HG03558 (cell line): ENCODE results near the gene MYO5C.
A peak's percentile ranks its signal among the peaks of the same experiment; 100 is the strongest.
"Not testable (repeated sequence)": the region's sequence is repeated elsewhere in the genome, so short reads cannot be mapped to it uniquely, and the experiment has no call there.

ENCODE experiments used
- ATAC-seq: cut with Tn5 transposase; IDR thresholded peaks from one replicate; pipeline ENCODE4 v1.9.1; 2021; ENCODE audit warnings: moderate number of reproducible peaks; ENCODE audit not compliant: unreplicated experiment; ENCODE audit errors: extremely low read depth

MYO5C gene

GRCh38 chr15:52309154-52309548, 13.5 kb upstream of the MYO5C start:
- ATAC-seq, result no peak

GRCh38 chr15:52308446-52309153, 13.0 kb upstream of the MYO5C start:
- ATAC-seq, result no peak

GRCh38 chr15:52307847-52308246, 12.2 kb upstream of the MYO5C start:
- ATAC-seq, result no peak

GRCh38 chr15:52306270-52306669, 10.7 kb upstream of the MYO5C start:
- ATAC-seq, result no peak

- ATAC-seq, result no peak
Observed at GRCh38 chr15:52303093-52303772, 7.6 kb upstream of the MYO5C start.

- no peak for ATAC-seq
Observed at GRCh38 chr15:52301265-52301847, 5.8 kb upstream of the MYO5C start.

GRCh38 chr15:52294881-52295420, 653 bp downstream of the MYO5C start:
- no peak for ATAC-seq

- no peak for ATAC-seq
Observed at GRCh38 chr15:52292780-52293392, 2.7 kb downstream of the MYO5C start.

GRCh38 chr15:52291204-52291603, 4.4 kb downstream of the MYO5C start:
- ATAC-seq, result no peak

GRCh38 chr15:52290800-52291199, 4.8 kb downstream of the MYO5C start:
- no peak for ATAC-seq

GRCh38 chr15:52290329-52290728, 5.3 kb downstream of the MYO5C start:
- ATAC-seq, result peak; percentile 43

- ATAC-seq, result no peak
Observed at GRCh38 chr15:52289629-52290081, 5.9 kb downstream of the MYO5C start.

- ATAC-seq, result no peak
Observed at GRCh38 chr15:52288986-52289385, 6.6 kb downstream of the MYO5C start.

GRCh38 chr15:52288051-52288942, 7.3 kb downstream of the MYO5C start:
- no peak for ATAC-seq

GRCh38 chr15:52287114-52287513, 8.5 kb downstream of the MYO5C start:
- no peak for ATAC-seq

GRCh38 chr15:52285941-52286340, 9.7 kb downstream of the MYO5C start:
- ATAC-seq, result not testable (repeated sequence)

- ATAC-seq, result no peak
Observed at GRCh38 chr15:52284164-52284563, 11.4 kb downstream of the MYO5C start.

GRCh38 chr15:52283281-52283680, 12.3 kb downstream of the MYO5C start:
- ATAC-seq, result no peak

- no peak for ATAC-seq
Observed at GRCh38 chr15:52282418-52282817, 13.2 kb downstream of the MYO5C start.
